ACC112 (cell line): ENCODE results near the gene GPR31.

Experiments
- H2AFZ ChIP-seq: fragments of 200-600 bp; sonication (generic); one replicate; pipeline ENCODE4 v1.6.0; 2017; ENCODE audit warnings: antibody characterized with exemption, low read length; ENCODE audit not compliant: unreplicated experiment
- H3K27ac ChIP-seq: fragments of 200-600 bp; sonication (generic); 2 replicates; pipeline ENCODE4 v1.5.1; 2014; ENCODE audit warnings: low read depth, mild to moderate bottlenecking, antibody characterized with exemption, low read length, moderate library complexity
- H3K27me3 ChIP-seq: fragments of 200-600 bp; sonication (generic); 2 replicates; pipeline ENCODE4 v1.6.1; 2014; ENCODE audit warnings: mild to moderate bottlenecking, antibody characterized with exemption, low read length, moderate library complexity, mixed read lengths; ENCODE audit not compliant: insufficient read depth
- H3K36me3 ChIP-seq: fragments of 200-600 bp; sonication (generic); 2 replicates; pipeline ENCODE4 v1.6.1; 2016; ENCODE audit warnings: mild to moderate bottlenecking, antibody characterized with exemption, low read length, moderate library complexity, mixed read lengths; ENCODE audit not compliant: insufficient read depth
- H3K4me1 ChIP-seq: fragments of 200-600 bp; sonication (generic); one replicate; pipeline ENCODE4 v1.6.1; 2016; ENCODE audit warnings: low read length, mixed read lengths; ENCODE audit not compliant: insufficient read depth, unreplicated experiment, control insufficient read depth
- H3K4me3 ChIP-seq: fragments of 200-600 bp; sonication (generic); 2 replicates; pipeline ENCODE4 v1.5.1; 2014; ENCODE audit warnings: mild to moderate bottlenecking, low read depth, low read length
- H3K79me2 ChIP-seq: fragments of 200-600 bp; sonication (generic); one replicate; pipeline ENCODE4 v1.6.0; 2016; ENCODE audit warnings: low read length; ENCODE audit not compliant: control insufficient read depth, unreplicated experiment, insufficient read depth

The GPR31 gene

GRCh38 chr6:167116838-167117228, 40.9 kb downstream of the GPR31 start:
- H3K27me3 ChIP-seq = no peaks in the 10 kb centered on the region
- no peaks in the 10 kb centered on the region for H3K79me2 ChIP-seq
- no peak overlapping the region for H3K4me3 ChIP-seq
- no peak overlapping the region for H2AFZ ChIP-seq
- H3K36me3 ChIP-seq = no peaks in the 10 kb centered on the region
- H3K27ac ChIP-seq = no peak overlapping the region
- H3K4me1 ChIP-seq = no peaks in the 10 kb centered on the region

DNA sequence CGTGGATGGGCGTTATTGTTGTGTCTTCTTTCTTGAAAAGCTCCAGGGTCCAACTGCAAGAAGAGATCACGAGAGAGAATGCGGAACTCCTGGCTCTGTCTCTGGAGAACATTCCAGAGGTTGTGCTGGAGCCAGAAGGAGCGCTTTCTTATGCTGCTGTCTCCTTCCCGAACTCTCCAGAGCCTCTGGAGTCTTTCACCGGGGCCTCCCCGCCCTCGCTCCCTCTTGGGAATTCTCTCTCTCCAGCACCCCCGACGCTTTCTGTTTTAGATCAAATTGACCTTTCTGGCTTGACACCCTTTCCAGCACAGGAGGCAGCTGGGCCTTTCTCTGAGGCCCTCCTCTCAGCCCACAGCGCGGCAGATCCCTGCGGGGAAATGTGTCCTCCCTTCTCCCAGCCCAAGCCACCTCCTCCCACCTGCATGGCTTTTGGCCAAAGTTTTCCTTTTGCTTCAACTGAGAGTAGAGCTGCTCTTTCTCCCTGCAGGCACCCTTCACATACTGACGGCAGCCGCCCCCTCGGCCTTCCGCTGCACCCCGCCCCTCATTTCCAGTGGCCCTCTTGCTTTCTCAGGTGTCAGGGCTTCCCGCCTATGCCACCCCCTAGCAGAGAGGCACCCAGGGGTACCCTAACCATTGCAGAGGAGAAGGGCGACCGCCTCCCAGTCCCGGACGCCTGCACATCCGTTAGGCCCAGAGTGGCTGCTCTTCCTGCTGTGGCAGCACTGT, 41.5 kb downstream of the GPR31 start:
- H3K79me2 ChIP-seq = no peaks in the 10 kb centered on the region
- H3K27me3 ChIP-seq = no peaks in the 10 kb centered on the region
- H3K36me3 ChIP-seq = no peaks in the 10 kb centered on the region
- H2AFZ ChIP-seq = no peak overlapping the region
- H3K4me3 ChIP-seq = no peak overlapping the region
- H3K27ac ChIP-seq = no peak overlapping the region
- H3K4me1 ChIP-seq = no peaks in the 10 kb centered on the region

GRCh38 chr6:167115054-167115453, 42.7 kb downstream of the GPR31 start:
- H3K27ac ChIP-seq = no peak overlapping the region
- no peaks in the 10 kb centered on the region for H3K4me1 ChIP-seq
- no peaks in the 10 kb centered on the region for H3K36me3 ChIP-seq
- no peaks in the 10 kb centered on the region for H3K79me2 ChIP-seq
- no peaks in the 10 kb centered on the region for H3K27me3 ChIP-seq
- no peak overlapping the region for H3K4me3 ChIP-seq
- H2AFZ ChIP-seq = no peak overlapping the region

- Histone ChIP-seq H3K4me3 (no peak overlapping the region), H3K27me3 (no peaks in the 10 kb centered on the region), H3K79me2 (no peaks in the 10 kb centered on the region), H3K4me1 (no peaks in the 10 kb centered on the region), H2AFZ (no peak overlapping the region), H3K27ac (no peak overlapping the region), H3K36me3 (no peaks in the 10 kb centered on the region)
These were observed 43.6 kb downstream of the GPR31 start for GRCh38 chr6:167113935-167114910.

GRCh38 chr6:167113047-167113754, 44.6 kb downstream of the GPR31 start:
- H3K4me1 ChIP-seq = no peaks in the 10 kb centered on the region
- no peak overlapping the region for H3K27ac ChIP-seq
- H3K4me3 ChIP-seq = no peak overlapping the region

DNA sequence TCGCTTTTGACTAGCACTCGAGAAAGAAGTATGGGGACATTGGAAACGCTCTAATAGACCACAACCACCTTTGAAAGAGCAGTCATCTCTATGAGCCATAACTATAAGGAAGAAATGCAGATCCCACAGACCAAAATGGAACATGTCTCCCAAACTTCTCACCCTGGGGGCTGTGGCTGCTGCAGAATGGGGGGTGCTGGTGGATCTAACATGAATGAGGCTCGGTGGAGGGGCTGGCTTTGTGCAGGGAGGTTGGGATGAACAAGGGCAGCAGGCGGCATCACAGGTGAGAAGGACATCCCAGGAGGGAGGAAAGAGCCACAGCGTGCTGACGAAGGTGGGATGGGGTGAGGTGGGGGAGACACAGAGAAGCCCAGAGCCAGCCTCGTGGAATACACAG, 45.4 kb downstream of the GPR31 start:
- Histone ChIP-seq H3K4me1 (no peaks in the 10 kb centered on the region), H3K36me3 (no peaks in the 10 kb centered on the region), H3K27me3 (no peaks in the 10 kb centered on the region), H2AFZ (no peak overlapping the region), H3K4me3 (no peak overlapping the region), H3K79me2 (no peaks in the 10 kb centered on the region), H3K27ac (no peak overlapping the region)

More at GRCh38 chr6:167113047-167113754, 44.6 kb downstream of the GPR31 start:
- Histone ChIP-seq H3K36me3 (no peaks in the 10 kb centered on the region), H2AFZ (no peak overlapping the region), H3K79me2 (no peaks in the 10 kb centered on the region), H3K27me3 (no peaks in the 10 kb centered on the region)

DNA sequence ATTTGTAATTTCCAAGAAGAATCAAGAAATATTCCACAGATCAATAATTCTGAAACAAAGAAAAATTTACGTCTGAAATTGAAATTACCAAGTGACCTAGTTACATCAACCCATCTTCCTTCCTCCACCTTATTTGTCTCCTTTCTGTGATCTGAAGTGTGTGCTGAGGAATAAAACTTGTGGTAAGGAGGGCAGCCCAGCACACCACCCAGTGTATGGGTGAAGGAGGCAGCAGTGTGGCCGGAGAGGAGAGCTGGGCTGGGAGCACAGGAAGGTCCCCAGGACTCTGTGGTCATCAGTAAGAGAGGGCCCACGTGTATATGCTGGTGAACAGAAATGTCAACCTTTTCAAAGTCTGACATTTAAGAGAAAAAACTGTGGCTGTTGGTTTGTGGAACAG, 46.2 kb downstream of the GPR31 start:
- Histone ChIP-seq H3K4me1 (no peaks in the 10 kb centered on the region), H3K79me2 (no peaks in the 10 kb centered on the region), H3K27ac (no peak overlapping the region), H3K27me3 (no peaks in the 10 kb centered on the region), H3K4me3 (no peak overlapping the region), H3K36me3 (no peaks in the 10 kb centered on the region), H2AFZ (no peak overlapping the region)

- H3K79me2 ChIP-seq = no peaks in the 10 kb centered on the region
- H3K27me3 ChIP-seq = no peaks in the 10 kb centered on the region
- no peak overlapping the region for H3K4me3 ChIP-seq
- H2AFZ ChIP-seq = no peak overlapping the region
- no peak overlapping the region for H3K27ac ChIP-seq
- no peaks in the 10 kb centered on the region for H3K4me1 ChIP-seq
- no peaks in the 10 kb centered on the region for H3K36me3 ChIP-seq
These were observed 48.1 kb downstream of the GPR31 start for GRCh38 chr6:167109651-167110050.

- H3K27me3 ChIP-seq = no peaks in the 10 kb centered on the region
- no peaks in the 10 kb centered on the region for H3K79me2 ChIP-seq
- H2AFZ ChIP-seq = no peak overlapping the region
- H3K4me3 ChIP-seq = no peak overlapping the region
- no peak overlapping the region for H3K27ac ChIP-seq
- no peaks in the 10 kb centered on the region for H3K36me3 ChIP-seq
- no peaks in the 10 kb centered on the region for H3K4me1 ChIP-seq
These were observed 49.5 kb downstream of the GPR31 start for GRCh38 chr6:167108278-167108677.

GRCh38 chr6:167107787-167108186, 50.0 kb downstream of the GPR31 start:
- Histone ChIP-seq H2AFZ (no peak overlapping the region), H3K27ac (no peak overlapping the region), H3K79me2 (no peaks in the 10 kb centered on the region), H3K27me3 (no peaks in the 10 kb centered on the region), H3K4me3 (no peak overlapping the region), H3K4me1 (no peaks in the 10 kb centered on the region), H3K36me3 (no peaks in the 10 kb centered on the region)
